SK-N-SH (cell line): ENCODE results near the gene PDHB. TPM values are rescaled to one million over a fixed set of nuclear protein-coding genes. Genes with fewer than 3 reads are reported as not detected.

Experiments
- CTCF ChIA-PET: fragments of 300-600, 350-600 bp; formaldehyde crosslinking; extraction: SDS; loops from one replicate; lab custom pipeline; 2021; lab: Yijun Ruan, JAX
- POLR2A ChIA-PET: fragments of 350-600 bp; sonication (Branson Sonifier 250); formaldehyde crosslinking; extraction: SDS; loops from one replicate; lab custom pipeline; 2020; ENCODE audit warnings: antibody characterized with exemption, inconsistent platforms; lab: Yijun Ruan, JAX
- DNase-seq: peaks from one replicate; pipeline ENCODE4 v3.0.0; 2012
- H2AFZ ChIP-seq: fragments of 200-600 bp; sonication (generic); 2 replicates; pipeline ENCODE4 v1.8.1; 2016; ENCODE audit warnings: antibody characterized with exemption, mild to moderate bottlenecking, low read depth
- H3F3A ChIP-seq: fragments of 200-600 bp; sonication (generic); replicated peaks from 2 replicates; pipeline ENCODE3; 2016; ENCODE audit warnings: antibody characterized with exemption, mild to moderate bottlenecking; ENCODE audit not compliant: insufficient read depth
- H3K27ac ChIP-seq, 2 experiments: fragments of 200-500 bp in 1 of 2; fragments of 200-600 bp in 1 of 2; sonication (Bioruptor generic) in 1 of 2; sonication (generic), shearing (Covaris generic) in 1 of 2; 2 replicates each; pipeline versions ENCODE4 v1.5.1 to v1.6.1; 2014 to 2016; ENCODE audit warnings: low read depth in 2 of 2, inconsistent platforms in 1 of 2, low read length in 1 of 2, mild to moderate bottlenecking in 1 of 2, mixed read lengths in 1 of 2
- H3K27me3 ChIP-seq: fragments of 200-600 bp; sonication (generic), shearing (Covaris generic); 2 replicates; pipeline ENCODE4 v1.6.1; 2016; ENCODE audit warnings: mixed run types; ENCODE audit not compliant: insufficient read depth
- H3K36me3 ChIP-seq, 2 experiments: fragments of 200-500 bp in 1 of 2; fragments of 200-600 bp in 1 of 2; sonication (Bioruptor generic) in 1 of 2; sonication (generic) in 1 of 2; replicated peaks in 1 of 2; 2 replicates each; pipeline versions ENCODE3 to v1.5.1; 2014 to 2016; ENCODE audit warnings: low read length in 1 of 2, mild to moderate bottlenecking in 1 of 2; ENCODE audit not compliant: insufficient read depth in 2 of 2, control insufficient read depth in 1 of 2
- H3K4me1 ChIP-seq, 2 experiments: fragments of 200-500 bp in 1 of 2; fragments of 200-600 bp in 1 of 2; sonication (Bioruptor generic) in 1 of 2; sonication (generic), shearing (Covaris generic) in 1 of 2; 2 replicates each; pipeline versions ENCODE4 v1.5.1 to v1.6.1; 2014 to 2016; ENCODE audit warnings: low read depth in 1 of 2, low read length in 1 of 2, mixed run types in 1 of 2; ENCODE audit not compliant: insufficient read depth in 2 of 2, control insufficient read depth in 1 of 2
- H3K4me2 ChIP-seq: fragments of 200-600 bp; sonication (generic), shearing (Covaris generic); 2 replicates; pipeline ENCODE4 v1.6.1; 2017; ENCODE audit warnings: mixed run types
- H3K4me3 ChIP-seq, 2 experiments: fragments of 200-500 bp in 1 of 2; fragments of 200-600 bp in 1 of 2; sonication (Bioruptor generic) in 1 of 2; sonication (generic), shearing (Covaris generic) in 1 of 2; 2 replicates each; pipeline versions ENCODE4 v1.5.1 to v1.8.1; 2014 to 2016; ENCODE audit warnings: low read depth in 2 of 2, inconsistent platforms in 1 of 2, low read length in 1 of 2, mild to moderate bottlenecking in 1 of 2, mixed read lengths in 1 of 2, moderate library complexity in 1 of 2
- H3K79me2 ChIP-seq: fragments of 200-600 bp; sonication (generic); 2 replicates; pipeline ENCODE4 v1.8.1; 2017; ENCODE audit warnings: mild to moderate bottlenecking; ENCODE audit not compliant: insufficient read depth
- H3K9ac ChIP-seq: fragments of 200-600 bp; sonication (generic); 2 replicates; pipeline ENCODE4 v1.6.1; 2017; ENCODE audit warnings: mixed run types
- H3K9me2 ChIP-seq: fragments of 200-600 bp; sonication (generic); 2 replicates; pipeline ENCODE4 v1.6.1; 2017; ENCODE audit warnings: mixed run types
- H3K9me3 ChIP-seq: fragments of 200-600 bp; sonication (generic); 2 replicates; pipeline ENCODE4 v1.6.1; 2017; ENCODE audit warnings: mixed run types, mild to moderate bottlenecking, moderate library complexity
- H4K20me1 ChIP-seq: fragments of 200-600 bp; sonication (generic); 2 replicates; pipeline ENCODE4 v1.6.1; 2017; ENCODE audit warnings: mild to moderate bottlenecking, mixed run types; ENCODE audit not compliant: insufficient read depth
- ELF1 ChIP-seq: IDR thresholded peaks from 2 replicates; pipeline ENCODE4 v1.4.0; 2012
- RCOR1 ChIP-seq: fragments of 150-350 bp; IDR thresholded peaks from 2 replicates; pipeline ENCODE4 v1.6.1; 2017; ENCODE audit warnings: antibody characterized with exemption, low read length
- REST ChIP-seq: IDR thresholded peaks from 2 replicates; pipeline ENCODE4 v1.6.1; 2012; ENCODE audit warnings: mild to moderate bottlenecking, low read depth, low read length, moderate library complexity
- YY1 ChIP-seq: IDR thresholded peaks from 2 replicates; pipeline ENCODE4 v1.4.0; 2012; ENCODE audit warnings: low read depth, mild to moderate bottlenecking
- WGBS: methylation state at CpG from one replicate; pipeline ENCODE4 v1.1.6; 2017; ENCODE audit warnings: low lambda C conversion rate; 5-methylcytosine and 5-hydroxymethylcytosine counted together
- polyA plus RNA-seq, 3 experiments: library from polyadenylated mRNA; depleted of rRNA; stranded (reverse); fragments of >200 nt; gene quantifications; 2 replicates each; pipeline ENCODE4 v1.2.3, GENCODE V29; 2012

Gene PDHB
- polyA plus RNA-seq, 1 of the 3 experiments (the other 2 are of a cell fraction), result 87.5 TPM

- no peak for DNase-seq
- Histone ChIP-seq H3K4me2 (no peak overlapping the region), H3K27ac (no peak overlapping the region), H3F3A (no peaks in the 10 kb centered on the region), H3K9me3 (no peaks in the 10 kb centered on the region), H3K9ac (no peak overlapping the region), H3K27me3 (no peaks in the 10 kb centered on the region), H2AFZ (no peak overlapping the region), H3K9me2 (no peaks in the 10 kb centered on the region), H3K36me3 (no peaks in the 10 kb centered on the region), H4K20me1 (no peaks in the 10 kb centered on the region), H3K4me1 (peaks cover 5 to 11% of the 10 kb centered on the region in 2 experiments; a peak in 3 of 4 replicates), H3K4me3 (no peak overlapping the region), H3K79me2 (no peaks in the 10 kb centered on the region)
- 80% methylated on average over 1 of the region's 1 CpG for WGBS
- ChIA-PET CTCF (interaction anchor here (3.1 kb wide), 1 partner anchor 11 kb away, joined by 11 read pairs; no protein-coding TSS in a partner anchor), POLR2A (interaction anchor here (0.9 kb wide), 1 partner anchor 12 kb away, joined by 3 read pairs; no protein-coding TSS in a partner anchor)
- TF ChIP-seq RCOR1 (no peak), YY1 (no peak)
These were observed 40.8 kb upstream of the PDHB start for GRCh38 chr3:58474348-58474911.

- no peaks in the 10 kb centered on the region for H3K79me2 ChIP-seq
- no peak overlapping the region for H3K4me3 ChIP-seq
- H3K9ac ChIP-seq, result no peak overlapping the region
- ChIA-PET CTCF (interaction anchor here (2.4 to 3.1 kb wide), 2 partner anchors 10 to 18 kb away, joined by 7 to 11 read pairs; partner anchors contain the start of gene KCTD6), POLR2A (interaction anchor here (0.7 kb wide), 1 partner anchor 274 kb away, joined by 3 read pairs; no protein-coding TSS in a partner anchor)
- H3K9me3 ChIP-seq, result no peaks in the 10 kb centered on the region
- H3K36me3 ChIP-seq, result no peaks in the 10 kb centered on the region
- no peak overlapping the region for H3K27ac ChIP-seq
- H3F3A ChIP-seq, result no peaks in the 10 kb centered on the region
- peaks cover 5 to 11% of the 10 kb centered on the region in 2 experiments; a peak in 3 of 4 replicates for H3K4me1 ChIP-seq
- no peak overlapping the region for H2AFZ ChIP-seq
- no peaks in the 10 kb centered on the region for H3K9me2 ChIP-seq
- no peak for TF ChIP-seq RCOR1
- TF ChIP-seq REST, result no peak
- TF ChIP-seq ELF1, result no peak
- H3K27me3 ChIP-seq, result no peaks in the 10 kb centered on the region
- DNase-seq, result no peak
- H4K20me1 ChIP-seq, result no peaks in the 10 kb centered on the region
- 86% methylated on average over 1 of the region's 1 CpG for WGBS
- H3K4me2 ChIP-seq, result no peak overlapping the region
These were observed 39.6 kb upstream of the PDHB start for GRCh38 chr3:58473275-58473674.
